Retinal pigment epithelial cell (primary cell): ENCODE results near the gene SLC6A17.

Source experiments
- DNase-seq: peaks from one replicate; pipeline ENCODE4 v3.0.0-alpha.2; 2010; ENCODE audit warnings: low read depth
- H3K4me3 ChIP-seq: 2 replicates; pipeline ENCODE4 v1.5.1; 2011; ENCODE audit warnings: mild to moderate bottlenecking, low read length, control low read depth, moderate library complexity
- TF ChIP-seq, protein P1 (sequence below): conservative IDR thresholded peaks from 2 replicates; pipeline ENCODE4 v1.5.1; 2011; ENCODE audit warnings: low read depth, low read length, control low read depth, inconsistent platforms

Gene SLC6A17

DNA sequence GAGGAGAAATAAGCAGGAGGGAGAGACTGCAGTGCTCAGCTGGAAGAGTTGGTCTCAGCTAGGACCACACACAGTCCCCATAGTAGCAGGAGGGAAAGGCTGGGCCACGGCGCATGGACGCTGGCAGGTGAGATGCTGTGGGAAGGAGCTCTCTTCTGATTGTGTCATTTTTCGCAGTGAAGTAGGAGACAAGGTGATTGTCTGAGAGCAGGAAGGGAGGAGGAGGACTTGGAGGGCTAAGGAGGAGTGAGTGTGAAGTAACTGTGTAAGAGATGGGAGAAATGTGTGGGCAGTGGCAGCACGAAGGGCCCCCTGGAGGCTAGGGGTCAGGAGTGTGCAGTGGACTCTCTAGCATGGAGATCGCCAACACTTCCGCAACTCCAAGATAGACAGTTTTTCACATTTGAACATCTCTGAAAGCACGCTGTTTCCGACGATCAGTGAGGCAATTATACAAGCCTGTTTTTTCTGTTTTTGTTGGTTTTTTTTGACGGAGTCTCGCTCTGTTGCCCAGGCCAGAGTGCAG, 33.4 kb downstream of the SLC6A17 start:
- TF ChIP-seq, protein P1, sequence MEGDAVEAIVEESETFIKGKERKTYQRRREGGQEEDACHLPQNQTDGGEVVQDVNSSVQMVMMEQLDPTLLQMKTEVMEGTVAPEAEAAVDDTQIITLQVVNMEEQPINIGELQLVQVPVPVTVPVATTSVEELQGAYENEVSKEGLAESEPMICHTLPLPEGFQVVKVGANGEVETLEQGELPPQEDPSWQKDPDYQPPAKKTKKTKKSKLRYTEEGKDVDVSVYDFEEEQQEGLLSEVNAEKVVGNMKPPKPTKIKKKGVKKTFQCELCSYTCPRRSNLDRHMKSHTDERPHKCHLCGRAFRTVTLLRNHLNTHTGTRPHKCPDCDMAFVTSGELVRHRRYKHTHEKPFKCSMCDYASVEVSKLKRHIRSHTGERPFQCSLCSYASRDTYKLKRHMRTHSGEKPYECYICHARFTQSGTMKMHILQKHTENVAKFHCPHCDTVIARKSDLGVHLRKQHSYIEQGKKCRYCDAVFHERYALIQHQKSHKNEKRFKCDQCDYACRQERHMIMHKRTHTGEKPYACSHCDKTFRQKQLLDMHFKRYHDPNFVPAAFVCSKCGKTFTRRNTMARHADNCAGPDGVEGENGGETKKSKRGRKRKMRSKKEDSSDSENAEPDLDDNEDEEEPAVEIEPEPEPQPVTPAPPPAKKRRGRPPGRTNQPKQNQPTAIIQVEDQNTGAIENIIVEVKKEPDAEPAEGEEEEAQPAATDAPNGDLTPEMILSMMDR, result no peak
- no peak for DNase-seq
- H3K4me3 ChIP-seq, result no peak overlapping the region

- TF ChIP-seq, protein P1, result no peak
These were observed 34.2 kb downstream of the SLC6A17 start for GRCh38 chr1:110184446-110184845.

DNA sequence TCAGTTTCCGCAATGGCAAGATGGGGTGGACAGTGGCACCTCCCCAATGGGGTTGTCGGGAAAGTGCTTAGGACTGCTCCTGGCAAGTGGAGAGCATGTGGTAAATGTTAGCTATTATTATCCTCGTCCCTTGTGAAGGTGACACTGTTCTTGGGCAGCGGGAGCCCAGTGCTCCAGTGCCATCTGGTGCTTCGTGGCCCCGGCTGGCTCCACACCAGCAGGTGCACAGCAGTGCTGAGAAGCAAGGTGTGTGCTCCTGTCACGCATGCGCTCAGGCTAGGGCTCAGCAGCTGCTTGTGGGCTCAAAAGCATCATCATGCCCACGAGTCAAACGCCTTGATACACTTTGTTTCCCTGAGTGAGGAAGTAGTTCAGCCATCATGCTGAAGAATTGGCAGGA, 34.9 kb downstream of the SLC6A17 start:
- TF ChIP-seq, protein P1, result no peak
- no peak for DNase-seq
- no peak overlapping the region for H3K4me3 ChIP-seq

More at GRCh38 chr1:110184446-110184845, 34.2 kb downstream of the SLC6A17 start:
- no peak overlapping the region for H3K4me3 ChIP-seq
- DNase-seq, result no peak

GRCh38 chr1:110186558-110186957, 36.3 kb downstream of the SLC6A17 start:
- H3K4me3 ChIP-seq, result no peak overlapping the region
- TF ChIP-seq, protein P1, result no peak
- no peak for DNase-seq

- H3K4me3 ChIP-seq, result no peak overlapping the region
- TF ChIP-seq, protein P1, result no peak
- DNase-seq, result no peak
These were observed 37.0 kb downstream of the SLC6A17 start for GRCh38 chr1:110187139-110187890.

DNA sequence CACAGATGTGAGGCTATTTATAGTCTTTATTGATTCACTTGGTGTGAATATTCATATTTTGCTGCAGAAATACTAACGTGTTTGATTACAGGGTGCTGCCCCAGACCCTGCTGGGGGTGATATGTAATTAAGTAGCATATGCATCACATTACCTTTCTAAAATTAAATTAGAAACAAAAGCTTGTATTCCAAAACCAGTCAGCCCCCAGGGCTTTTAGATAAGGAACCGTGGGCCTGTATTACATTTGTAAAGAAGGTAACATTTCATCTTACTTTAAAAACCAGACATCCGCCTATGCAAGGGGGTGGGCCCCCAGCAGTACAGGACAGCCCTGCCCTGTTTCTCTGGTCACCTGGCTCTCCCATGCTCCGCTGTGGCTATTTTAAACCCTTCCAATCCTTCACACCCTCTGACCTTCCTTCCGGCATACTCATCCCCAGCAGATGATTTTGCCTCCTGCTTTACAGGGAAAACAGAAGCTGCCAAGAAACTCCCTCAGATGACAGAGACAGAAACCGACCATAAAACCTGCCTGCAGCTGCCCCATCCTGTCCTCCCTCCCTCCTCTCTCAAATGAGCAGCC, 37.8 kb downstream of the SLC6A17 start:
- H3K4me3 ChIP-seq, result no peak overlapping the region
- TF ChIP-seq, protein P1, result no peak
- DNase-seq, result no peak

GRCh38 chr1:110189181-110189580, 38.9 kb downstream of the SLC6A17 start:
- TF ChIP-seq, protein P1, result no peak
- H3K4me3 ChIP-seq, result no peak overlapping the region
- DNase-seq, result no peak
